Stimulated activated CD8-positive, alpha-beta memory T cell treated with anti-CD3 and anti-CD28 coated beads, Interleukin-15, amount 100 ng/mL, for 4 hours (primary cell): Measurements from ENCODE around the gene NDRG4.

Source experiments
- DNase-seq, 2 donors: peaks; one replicate each; pipeline ENCODE4 v3.0.0-alpha.2; 2020; ENCODE audit warnings: low read depth in 2 of 2

The NDRG4 gene

GRCh38 chr16:58494981-58495520 is 4.9 kb upstream of the NDRG4 start:
- no peak for DNase-seq

GRCh38 chr16:58495521-58496331 is 4.2 kb upstream of the NDRG4 start:
- no peak for DNase-seq

- no peak for DNase-seq
Observed at GRCh38 chr16:58497468-58497867, 2.5 kb upstream of the NDRG4 start.

- DNase-seq = no peak
Observed at GRCh38 chr16:58497935-58498334, 2.0 kb upstream of the NDRG4 start.

GRCh38 chr16:58498341-58499091 is 1.4 kb upstream of the NDRG4 start:
- no peak for DNase-seq

- no peak for DNase-seq
Observed at GRCh38 chr16:58499092-58499511, 841 bp upstream of the NDRG4 start.

GRCh38 chr16:58500430-58501241 is 693 bp downstream of the NDRG4 start:
- DNase-seq = no peak

- DNase-seq = no peak
Observed at GRCh38 chr16:58501242-58502131, 1.5 kb downstream of the NDRG4 start.

GRCh38 chr16:58502217-58502921 is 2.4 kb downstream of the NDRG4 start:
- no peak for DNase-seq

- DNase-seq = no peak
Observed at GRCh38 chr16:58503166-58503862, 3.4 kb downstream of the NDRG4 start.

GRCh38 chr16:58503863-58504688 is 4.1 kb downstream of the NDRG4 start:
- no peak for DNase-seq

- no peak for DNase-seq
Observed at GRCh38 chr16:58506241-58507194, 6.6 kb downstream of the NDRG4 start.

- DNase-seq = no peak
Observed at GRCh38 chr16:58507195-58507962, 7.4 kb downstream of the NDRG4 start.

- no peak for DNase-seq
Observed at GRCh38 chr16:58507963-58508670, 8.2 kb downstream of the NDRG4 start.

GRCh38 chr16:58508671-58509251 is 8.8 kb downstream of the NDRG4 start:
- DNase-seq = no peak
